ENCODE results near the gene VPS45. TPM values are rescaled to one million over a fixed set of nuclear protein-coding genes. Genes with fewer than 3 reads are reported as not detected.

Gene VPS45
- polyA plus RNA-seq, 1 of the 3 experiments (the other 2 are of a cell fraction): 31.5 TPM

GRCh38 chr1:150056407-150056806, 11.2 kb upstream of the VPS45 start:
- no peak for DNase-seq
- H3K4me2 ChIP-seq: no peak overlapping the region
- no peak overlapping the region for H3K4me3 ChIP-seq (ENCODE audit: low read depth in 2 of 2, low read length in 1 of 2)
- H3K9ac ChIP-seq: no peak overlapping the region
- H3K79me2 ChIP-seq (ENCODE audit: insufficient read depth): no peaks in the 10 kb centered on the region; the same call in 1 of the 2 replicates
- ChIA-PET CTCF (interaction anchor here (1.7 kb wide), 1 partner anchor 17 kb away, joined by 4 read pairs; no protein-coding TSS in a partner anchor), POLR2A (no interaction called here)
- no peaks in the 10 kb centered on the region for H3K9me2 ChIP-seq
- H3K4me1 ChIP-seq (ENCODE audit: control insufficient read depth in 1 of 2, insufficient read depth in 2 of 2, low read depth in 1 of 2, low read length in 1 of 2): peaks cover 0 to 5% of the 10 kb centered on the region in 2 experiments; a peak in 2 of 4 replicates
- H3F3A ChIP-seq (replicated peaks; ENCODE audit: insufficient read depth): peaks cover 22% of the 10 kb centered on the region
- H4K20me1 ChIP-seq (ENCODE audit: insufficient read depth): no peaks in the 10 kb centered on the region
- H2AFZ ChIP-seq (ENCODE audit: low read depth): no peak overlapping the region
- H3K27me3 ChIP-seq (ENCODE audit: insufficient read depth): no peaks in the 10 kb centered on the region
- TF ChIP-seq MEF2A (IDR thresholded peaks at IDR 0.05; ENCODE audit: borderline replicate concordance, low read depth) (no peak), NRF1 (IDR thresholded peaks at IDR 0.05; ENCODE audit: low read depth, low read length) (no peak), ELF1 (IDR thresholded peaks at IDR 0.05) (no peak), EZH2phosphoT487 (IDR thresholded peaks at IDR 0.05; ENCODE audit: borderline replicate concordance, low read depth) (no peak), FOXM1 (IDR thresholded peaks at IDR 0.05; ENCODE audit: low read depth) (no peak), RXRA (IDR thresholded peaks at IDR 0.05; ENCODE audit: borderline replicate concordance, low read depth) (no peak), YY1 (IDR thresholded peaks at IDR 0.05; ENCODE audit: low read depth) (no peak), TEAD4 (IDR thresholded peaks at IDR 0.05; ENCODE audit: borderline replicate concordance, insufficient read depth) (no peak), EP300 (IDR thresholded peaks at IDR 0.05; ENCODE audit: borderline replicate concordance in 1 of 2, low read depth in 1 of 2, low read length in 1 of 2) (no peak), MAX (IDR thresholded peaks at IDR 0.05; ENCODE audit: low read depth) (no peak)
- TF ChIP-seq, protein P1, sequence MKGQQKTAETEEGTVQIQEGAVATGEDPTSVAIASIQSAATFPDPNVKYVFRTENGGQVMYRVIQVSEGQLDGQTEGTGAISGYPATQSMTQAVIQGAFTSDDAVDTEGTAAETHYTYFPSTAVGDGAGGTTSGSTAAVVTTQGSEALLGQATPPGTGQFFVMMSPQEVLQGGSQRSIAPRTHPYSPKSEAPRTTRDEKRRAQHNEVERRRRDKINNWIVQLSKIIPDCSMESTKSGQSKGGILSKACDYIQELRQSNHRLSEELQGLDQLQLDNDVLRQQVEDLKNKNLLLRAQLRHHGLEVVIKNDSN (IDR thresholded peaks at IDR 0.05; ENCODE audit: borderline replicate concordance, low read depth): no peak
- no peaks in the 10 kb centered on the region for H3K36me3 ChIP-seq (replicated peaks in 1 of 2; ENCODE audit: control insufficient read depth in 1 of 2, insufficient read depth in 2 of 2, low read length in 1 of 2)
- 96% methylated on average over 1 of the region's 1 CpG for WGBS (ENCODE audit: low lambda C conversion rate)
- no peaks in the 10 kb centered on the region for H3K9me3 ChIP-seq
- no peak overlapping the region for H3K27ac ChIP-seq (ENCODE audit: low read depth in 2 of 2, low read length in 1 of 2)

DNA sequence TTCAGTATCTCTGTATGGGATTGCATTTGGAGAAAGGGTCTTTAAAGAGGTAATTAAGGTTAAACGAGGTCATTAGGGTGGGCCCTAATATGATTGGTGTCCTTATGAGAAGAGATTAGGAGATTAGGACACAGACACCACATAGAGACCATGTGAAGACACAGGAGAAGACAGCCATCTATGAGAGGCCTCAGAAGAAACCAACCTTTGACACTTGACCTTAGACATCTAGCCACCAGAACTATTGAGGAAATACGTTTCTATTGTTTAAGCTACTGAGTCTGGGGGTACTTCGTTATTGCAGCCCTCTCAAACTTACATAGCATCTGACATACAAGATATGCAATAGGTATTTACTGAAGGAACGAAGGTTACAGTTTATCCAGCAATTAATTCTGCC, 7.3 kb upstream of the VPS45 start:
- ChIA-PET POLR2A (no interaction called here), CTCF (interaction anchor here (1.2 kb wide), 1 partner anchor 127 kb away, joined by 3 read pairs; no protein-coding TSS in a partner anchor)
- Histone ChIP-seq H3K4me2 (no peak overlapping the region), H3K79me2 (ENCODE audit: insufficient read depth) (peaks cover 14% of the 10 kb centered on the region; the same call in 1 of the 2 replicates), H3K9me3 (no peaks in the 10 kb centered on the region), H3K9ac (no peak overlapping the region), H3F3A (replicated peaks; ENCODE audit: insufficient read depth) (peaks cover 20% of the 10 kb centered on the region), H3K4me1 (ENCODE audit: control insufficient read depth in 1 of 2, insufficient read depth in 2 of 2, low read depth in 1 of 2, low read length in 1 of 2) (peaks cover 4 to 16% of the 10 kb centered on the region in 2 experiments), H4K20me1 (ENCODE audit: insufficient read depth) (no peaks in the 10 kb centered on the region), H2AFZ (ENCODE audit: low read depth) (no peak overlapping the region), H3K27me3 (ENCODE audit: insufficient read depth) (no peaks in the 10 kb centered on the region), H3K36me3 (replicated peaks in 1 of 2; ENCODE audit: control insufficient read depth in 1 of 2, insufficient read depth in 2 of 2, low read length in 1 of 2) (no peaks in the 10 kb centered on the region), H3K27ac (ENCODE audit: low read depth in 2 of 2, low read length in 1 of 2) (no peak overlapping the region), H3K9me2 (no peaks in the 10 kb centered on the region), H3K4me3 (ENCODE audit: low read depth in 2 of 2, low read length in 1 of 2) (no peak overlapping the region)
- TF ChIP-seq RAD21 (IDR thresholded peaks at IDR 0.05; ENCODE audit: low read length) (no peak), GABPA (IDR thresholded peaks at IDR 0.05; ENCODE audit: low read depth) (no peak), ELF1 (IDR thresholded peaks at IDR 0.05) (no peak)
- TF ChIP-seq, protein P2, sequence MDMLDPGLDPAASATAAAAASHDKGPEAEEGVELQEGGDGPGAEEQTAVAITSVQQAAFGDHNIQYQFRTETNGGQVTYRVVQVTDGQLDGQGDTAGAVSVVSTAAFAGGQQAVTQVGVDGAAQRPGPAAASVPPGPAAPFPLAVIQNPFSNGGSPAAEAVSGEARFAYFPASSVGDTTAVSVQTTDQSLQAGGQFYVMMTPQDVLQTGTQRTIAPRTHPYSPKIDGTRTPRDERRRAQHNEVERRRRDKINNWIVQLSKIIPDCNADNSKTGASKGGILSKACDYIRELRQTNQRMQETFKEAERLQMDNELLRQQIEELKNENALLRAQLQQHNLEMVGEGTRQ (IDR thresholded peaks at IDR 0.05; ENCODE audit: borderline replicate concordance, low read depth, low read length): no peak
- DNase-seq: no peak
- WGBS (ENCODE audit: low lambda C conversion rate): 64% methylated on average over 4 of the region's 4 CpGs
